NCI-H510A treated with DMSO at 0.1 percent for 48 hours (cell line): Measurements from ENCODE around the gene SHROOM3.

Experiments
- DNase-seq: peaks from one replicate; lab custom pipeline; 2025; lab: John Stamatoyannopoulos, UW

Gene SHROOM3

GRCh38 chr4:76751612-76752343 is 316.7 kb downstream of the SHROOM3 start:
- no peak for DNase-seq

- peak; percentile 91 for DNase-seq
Observed at GRCh38 chr4:76752861-76753501, 318.0 kb downstream of the SHROOM3 start.

- no peak for DNase-seq
Observed at GRCh38 chr4:76753814-76754213, 318.8 kb downstream of the SHROOM3 start.

- no peak for DNase-seq
Observed at GRCh38 chr4:76754439-76754838, 319.4 kb downstream of the SHROOM3 start.

GRCh38 chr4:76755756-76756155 is 320.7 kb downstream of the SHROOM3 start:
- no peak for DNase-seq

- no peak for DNase-seq
Observed at GRCh38 chr4:76756416-76756815, 321.4 kb downstream of the SHROOM3 start.

GRCh38 chr4:76757418-76757939 is 322.4 kb downstream of the SHROOM3 start:
- DNase-seq, result no peak

GRCh38 chr4:76758290-76758882 is 323.4 kb downstream of the SHROOM3 start:
- DNase-seq, result peak; percentile 29

GRCh38 chr4:76758996-76759395 is 324.0 kb downstream of the SHROOM3 start:
- no peak for DNase-seq

GRCh38 chr4:76760193-76760592 is 325.2 kb downstream of the SHROOM3 start:
- DNase-seq, result no peak

GRCh38 chr4:76762137-76763130 is 327.4 kb downstream of the SHROOM3 start:
- no peak for DNase-seq

GRCh38 chr4:76764251-76764650 is 329.2 kb downstream of the SHROOM3 start:
- no peak for DNase-seq

- no peak for DNase-seq
Observed at GRCh38 chr4:76765473-76766183, 330.6 kb downstream of the SHROOM3 start.

GRCh38 chr4:76767983-76768382 is 333.0 kb downstream of the SHROOM3 start:
- DNase-seq, result no peak

GRCh38 chr4:76772498-76773106 is 337.6 kb downstream of the SHROOM3 start:
- DNase-seq, result no peak

GRCh38 chr4:76773766-76774165 is 338.7 kb downstream of the SHROOM3 start:
- DNase-seq, result no peak

GRCh38 chr4:76779740-76780459 is 344.9 kb downstream of the SHROOM3 start:
- DNase-seq, result peak; percentile 40

GRCh38 chr4:76780781-76781697 is 346.0 kb downstream of the SHROOM3 start:
- peak; percentile 25 for DNase-seq
